GM21423 (cell line): ENCODE measurements around the gene TMEM220.
A peak's percentile ranks its signal among the peaks of the same experiment; 100 is the strongest.

Experiments
- ATAC-seq: cut with Tn5 transposase; IDR thresholded peaks from one replicate; pipeline ENCODE4 v1.9.1; 2021; ENCODE audit warnings: mild to moderate bottlenecking, moderate library complexity; ENCODE audit not compliant: unreplicated experiment

The TMEM220 gene

GRCh38 chr17:10729334-10730193, at the start of gene TMEM220:
Gene TMEM220, minus strand, starts transcription at chr17:10730023. Its CDS starts 172 bp downstream, at chr17:10729851.
- ATAC-seq, result peak; percentile 71

- ATAC-seq, result no peak
Measured at GRCh38 chr17:10779609-10780008, 49.8 kb upstream of the TMEM220 start.

DNA sequence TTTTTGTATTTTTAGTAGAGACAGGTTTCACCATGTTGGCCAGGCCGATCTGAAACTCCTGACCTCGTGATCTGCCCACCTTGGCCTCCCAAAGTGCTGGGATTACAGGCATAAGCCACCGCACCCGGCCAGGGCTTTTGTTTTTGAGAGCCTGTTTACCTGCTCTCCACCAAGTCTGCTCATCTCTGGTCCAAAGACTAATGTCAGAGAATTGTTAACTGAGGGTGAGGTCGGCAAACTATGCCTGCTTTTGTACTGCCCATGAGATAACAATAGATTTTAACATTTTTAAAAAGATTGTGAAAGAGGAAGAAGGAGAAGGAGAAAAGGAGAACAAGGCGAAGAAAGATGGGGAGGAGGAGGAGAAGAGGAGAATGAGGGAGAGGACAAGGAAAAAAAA, 48.1 kb upstream of the TMEM220 start:
- ATAC-seq, result no peak

GRCh38 chr17:10777131-10777807, 47.4 kb upstream of the TMEM220 start:
- ATAC-seq, result no peak

GRCh38 chr17:10776381-10776780, 46.6 kb upstream of the TMEM220 start:
- no peak for ATAC-seq

GRCh38 chr17:10775740-10776356, 46.0 kb upstream of the TMEM220 start:
- no peak for ATAC-seq

DNA sequence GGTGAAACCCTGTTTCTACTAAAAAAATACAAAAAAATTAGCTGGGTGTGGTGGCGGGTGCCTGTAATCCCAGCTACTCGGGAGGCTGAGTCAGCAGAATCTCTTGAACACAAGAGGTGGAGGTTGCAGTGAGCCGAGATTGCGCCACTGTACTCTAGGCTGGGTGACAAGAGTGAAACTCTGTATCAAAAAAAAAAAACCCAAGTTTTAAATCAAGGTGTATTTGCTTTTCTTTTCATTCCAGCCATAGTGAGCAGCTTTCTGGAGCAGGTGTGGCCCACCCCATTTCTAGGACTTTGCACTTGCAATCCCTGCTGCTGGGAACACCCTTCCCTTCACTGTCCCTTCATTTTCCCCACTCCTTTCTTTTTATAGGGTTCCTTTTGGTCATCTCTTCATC, 45.2 kb upstream of the TMEM220 start:
- no peak for ATAC-seq

DNA sequence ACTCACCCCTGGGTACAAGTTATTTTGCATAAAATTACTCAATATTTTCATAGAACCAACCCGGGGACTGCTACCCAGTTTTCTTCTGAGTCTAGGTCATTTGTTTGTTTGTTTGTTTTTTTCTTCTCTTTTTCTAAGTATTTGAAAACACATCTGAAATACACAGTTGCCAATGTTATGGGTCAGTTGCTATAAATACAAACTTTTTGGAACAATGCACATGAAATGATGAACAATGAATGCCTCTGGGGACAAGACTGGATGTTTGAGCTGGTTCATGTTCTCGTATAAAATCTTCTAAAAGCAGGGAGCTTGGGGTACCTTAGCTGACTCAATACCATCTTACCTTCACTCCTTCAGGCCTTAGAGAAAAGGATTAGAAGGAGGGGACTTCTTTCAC, 43.6 kb upstream of the TMEM220 start:
- ATAC-seq, result no peak

DNA sequence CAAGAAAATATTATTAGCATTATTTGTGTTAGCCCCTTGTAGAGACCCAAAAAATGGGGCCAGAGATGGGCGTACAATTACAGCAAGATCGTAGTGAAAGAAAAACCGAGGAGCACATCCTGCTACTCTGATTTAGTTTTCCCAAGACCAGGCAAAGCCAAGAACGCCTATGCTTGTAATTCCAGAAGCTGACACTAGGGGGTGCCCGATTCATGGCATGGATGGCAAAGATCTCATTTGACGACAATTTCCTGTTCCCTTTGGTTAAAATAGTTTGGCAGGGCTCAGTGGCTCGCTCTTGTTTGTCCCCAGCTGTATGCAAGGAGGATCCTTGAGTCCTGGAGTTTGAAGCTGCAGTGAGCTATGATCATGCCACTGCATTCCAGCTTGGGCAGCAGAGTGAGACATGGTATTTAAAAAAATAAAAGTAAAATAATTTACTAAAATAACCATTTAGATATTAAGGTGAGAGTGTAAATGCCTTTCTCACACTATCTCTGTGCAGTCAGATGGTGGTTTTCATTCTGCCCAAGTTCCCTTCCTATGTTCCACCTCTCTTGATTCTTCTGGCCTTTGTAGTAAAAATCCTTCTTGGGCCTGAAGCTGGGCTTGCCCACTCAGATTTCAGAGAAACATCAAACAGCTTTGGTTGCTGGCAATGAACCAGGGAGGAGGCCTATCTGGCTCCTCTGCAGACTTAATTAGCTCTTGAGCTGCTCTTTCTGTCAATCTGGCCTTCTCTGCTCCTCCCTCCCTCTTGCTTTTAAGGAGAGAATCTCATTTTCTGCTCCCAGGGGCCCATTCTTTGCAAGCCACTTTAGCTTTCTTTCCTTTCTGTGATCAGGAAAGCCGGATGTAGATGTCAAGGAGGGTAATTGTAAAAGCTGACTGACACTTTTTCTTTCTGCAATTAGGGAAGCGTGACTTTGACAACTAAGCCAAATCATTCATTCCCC, 42.9 kb upstream of the TMEM220 start:
- no peak for ATAC-seq

DNA sequence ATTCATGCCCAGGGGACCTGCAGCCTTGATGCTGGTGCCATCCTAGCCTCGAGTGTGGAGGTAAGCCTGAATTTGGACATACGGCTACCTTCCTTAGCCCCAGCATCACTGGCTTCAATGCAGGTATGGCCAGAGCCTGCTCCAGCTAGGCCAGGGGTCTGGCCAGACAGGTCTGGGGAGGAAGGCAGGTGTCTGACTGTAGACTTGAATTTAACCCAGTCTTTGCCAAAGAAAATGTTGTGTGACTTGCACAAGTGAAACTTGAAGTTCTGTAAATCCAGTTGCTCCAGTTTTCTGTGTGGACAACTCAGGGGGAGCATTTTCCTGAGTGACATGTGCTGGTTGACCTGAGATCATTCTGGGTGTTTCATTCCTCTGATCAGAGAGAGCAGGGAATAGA, 41.3 kb upstream of the TMEM220 start:
- ATAC-seq, result no peak

DNA sequence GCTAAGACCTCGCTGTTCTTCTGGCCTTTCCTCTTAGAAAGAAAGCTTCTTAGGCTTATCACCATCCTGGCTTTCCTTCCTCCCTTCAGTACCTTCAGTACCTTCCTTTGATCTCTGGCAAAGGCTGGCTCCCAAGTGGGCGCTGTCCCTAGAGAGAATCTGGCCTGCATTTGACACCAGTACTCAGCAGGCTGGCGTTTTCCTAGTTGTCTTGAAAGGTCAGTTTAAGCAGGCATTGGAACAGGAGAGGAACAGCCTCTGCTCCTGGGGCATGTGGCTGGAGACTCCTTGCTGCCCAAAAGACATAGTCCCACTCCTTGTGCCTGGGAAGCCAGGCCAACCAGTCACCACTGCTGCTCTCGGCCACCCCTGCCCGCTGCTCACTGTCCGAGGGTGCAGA, 40.0 kb upstream of the TMEM220 start:
- ATAC-seq, result no peak

DNA sequence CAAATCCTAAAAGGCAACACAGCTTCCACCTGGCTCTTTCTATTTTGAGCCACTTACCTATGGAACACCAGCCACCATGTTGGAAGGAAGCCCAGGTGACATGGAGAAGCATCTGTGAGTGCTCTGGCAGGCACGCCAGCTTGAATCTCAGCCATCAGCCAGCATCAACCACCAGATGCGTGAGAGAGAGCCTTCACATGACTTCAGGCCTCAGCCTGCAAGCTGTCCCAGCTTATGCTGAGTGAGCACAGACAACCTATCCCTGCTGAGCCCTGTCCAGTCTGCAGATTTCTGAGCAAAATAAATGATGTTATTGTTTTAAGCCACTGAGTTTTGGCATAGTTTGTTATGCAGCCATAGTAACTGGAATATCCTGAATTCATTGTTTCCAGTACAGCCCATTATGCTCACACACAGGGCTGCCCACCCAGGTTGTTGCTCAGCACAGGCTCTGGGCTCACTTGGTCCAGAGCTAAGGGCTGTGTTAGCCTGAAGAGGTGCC, 39.0 kb upstream of the TMEM220 start:
- no peak for ATAC-seq

DNA sequence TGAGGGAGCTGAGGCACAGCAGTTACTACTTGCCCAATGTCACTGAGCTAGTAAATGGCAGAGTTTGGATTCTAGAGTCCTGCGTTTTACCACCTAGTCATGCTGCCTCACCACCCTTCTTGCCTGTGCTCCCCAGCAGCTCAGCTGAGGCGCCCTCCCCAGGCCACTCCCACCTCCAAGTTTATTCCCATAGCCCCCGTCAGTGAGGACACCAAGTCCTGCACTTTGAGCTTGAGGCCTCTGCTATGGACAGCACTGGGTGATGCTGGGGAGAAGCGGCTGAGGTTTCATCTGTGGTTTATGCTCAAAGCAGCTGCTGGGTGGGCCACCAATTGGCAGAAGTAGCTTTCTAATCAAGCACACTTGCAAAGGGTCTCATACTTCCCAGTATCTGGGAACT, 37.4 kb upstream of the TMEM220 start:
- ATAC-seq, result no peak

DNA sequence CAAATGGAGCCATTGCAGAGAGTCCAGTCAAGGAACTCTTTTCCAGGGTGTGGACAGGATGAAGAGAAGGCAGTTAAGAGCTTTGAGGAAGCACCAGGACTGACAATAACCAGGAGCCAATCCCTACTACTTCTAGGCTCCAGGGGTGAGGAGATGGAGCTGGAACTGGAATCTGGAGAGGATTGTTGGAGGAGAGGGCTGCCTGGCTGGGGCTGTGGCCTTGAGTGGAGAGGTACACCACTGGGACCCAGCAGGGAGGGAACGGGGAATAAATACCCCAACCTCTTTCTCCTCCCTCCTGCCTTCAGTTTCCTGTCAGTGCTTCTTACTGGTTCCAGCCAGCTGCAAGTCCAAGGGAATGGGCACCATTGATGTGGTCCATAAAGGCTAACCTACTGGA, 32.2 kb upstream of the TMEM220 start:
- no peak for ATAC-seq

DNA sequence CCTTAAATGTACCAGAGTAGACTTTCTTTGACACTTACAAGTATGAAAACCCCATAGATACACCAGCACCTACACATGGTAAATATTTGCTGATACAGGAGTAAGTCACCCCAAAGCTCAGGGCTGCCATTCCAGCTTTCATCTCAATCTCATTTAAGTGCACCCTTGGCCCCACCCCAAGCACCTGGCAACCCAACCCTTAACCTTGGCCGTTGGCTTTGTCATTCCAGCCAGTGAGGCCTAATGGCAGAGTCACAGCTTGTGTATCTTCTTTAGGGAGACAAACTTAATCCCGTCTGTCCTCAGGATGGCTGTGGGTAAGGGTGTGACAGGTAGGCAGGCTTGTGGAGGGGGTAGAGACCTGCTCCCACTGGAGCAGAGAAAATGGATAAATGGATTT, 31.5 kb upstream of the TMEM220 start:
- no peak for ATAC-seq

DNA sequence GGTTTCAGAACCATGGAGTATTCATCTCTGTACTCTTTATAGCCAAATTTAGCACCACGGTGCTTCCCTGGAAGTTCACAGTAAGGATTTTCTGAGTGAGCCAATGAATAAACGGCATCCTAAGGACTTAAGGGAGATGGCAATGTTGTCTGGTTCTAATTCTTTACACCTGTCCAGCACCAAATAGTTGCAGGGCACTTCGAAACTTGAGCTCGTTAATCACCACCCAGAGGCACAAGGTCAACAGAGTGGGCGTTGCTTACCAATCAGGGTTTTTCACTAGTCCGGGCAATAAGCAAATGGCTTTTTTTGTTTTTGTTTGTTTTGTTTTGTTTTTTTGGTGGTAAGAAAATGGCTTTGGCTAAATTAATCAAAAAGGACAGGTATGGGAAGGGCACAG, 28.2 kb upstream of the TMEM220 start:
- ATAC-seq, result no peak

GRCh38 chr17:10757647-10758046, 27.8 kb upstream of the TMEM220 start:
- no peak for ATAC-seq

GRCh38 chr17:10757067-10757466, 27.2 kb upstream of the TMEM220 start:
- ATAC-seq, result no peak

GRCh38 chr17:10756619-10757018, 26.8 kb upstream of the TMEM220 start:
- no peak for ATAC-seq

GRCh38 chr17:10756185-10756584, 26.4 kb upstream of the TMEM220 start:
- no peak for ATAC-seq
